ENCODE data around the gene CKAP2L. TPM values are rescaled to one million over a fixed set of nuclear protein-coding genes. Genes with fewer than 3 reads are reported as not detected.
"Not testable (repeated sequence)": the region's sequence is repeated elsewhere in the genome, so short reads cannot be mapped to it uniquely, and the experiment has no call there.

The CKAP2L gene
- total RNA-seq, 4 donors from 2014 or later = 0.64 to 33.0 (median 2.2) TPM; not detected in 1

- no peak for TF ChIP-seq CTCF (IDR thresholded peaks at IDR 0.05)
- Histone ChIP-seq H3K27ac (no peak overlapping the region), H3K4me1 (peaks cover 0 to 3% (median 3%) of the 10 kb centered on the region in 4 donors), H3K9me3 (no peaks in the 10 kb centered on the region), H3K36me3 (no peaks in the 10 kb centered on the region), H3K27me3 (no peaks in the 10 kb centered on the region), H3K4me3 (no peak overlapping the region)
- DNase-seq = no peak
- 89% methylated on average over 23 of the region's 23 CpGs; no CpG with 5 or more reads in 1 of the 2 donors for WGBS, 2 donors (ENCODE audit: low coverage in 1 of 2)
- in situ Hi-C loops (cut with MboI; ENCODE audit: low pct_ligation_motif_present in 1 of 4, low pct_unique_long_range_greater_than_20kb in 1 of 4, low sequenced_read_pairs in 3 of 4) (loop anchor here in 3 of 4 donors (5.0 to 10.0 kb wide), 2 partner anchors 97 to 100 kb away; no protein-coding TSS in a partner anchor), intact Hi-C loops (cut with DNase I; ENCODE audit: low total_unique reads) (no loop called here)
Measured at GRCh38 chr2:112721819-112722522, 42.4 kb downstream of the CKAP2L start.

- WGBS, 2 donors (ENCODE audit: low coverage in 1 of 2) = 86 to 100% methylated on average over 1 to 6 of the region's 6 CpGs
- in situ Hi-C loops (cut with MboI; ENCODE audit: low pct_ligation_motif_present in 1 of 4, low pct_unique_long_range_greater_than_20kb in 1 of 4, low sequenced_read_pairs in 3 of 4) = loop anchor here in 3 of 4 donors (5.0 to 10.0 kb wide), 2 partner anchors 96 to 98 kb away; no protein-coding TSS in a partner anchor
Measured at GRCh38 chr2:112720785-112721184, 43.6 kb downstream of the CKAP2L start, which contains the start of gene NT5DC4. Gene NT5DC4, plus strand, starts transcription at chr2:112721020. Its CDS starts 60 bp downstream, at chr2:112721080.

GRCh38 chr2:112718863-112719370, 45.5 kb downstream of the CKAP2L start:
- intact Hi-C loops (cut with DNase I; ENCODE audit: low total_unique reads) (no loop called here), in situ Hi-C loops (cut with MboI; ENCODE audit: low pct_ligation_motif_present in 1 of 4, low pct_unique_long_range_greater_than_20kb in 1 of 4, low sequenced_read_pairs in 3 of 4) (no loop called here)
- 70 to 78% methylated on average over 10 to 12 of the region's 12 CpGs for WGBS, 2 donors (ENCODE audit: low coverage in 1 of 2)
- DNase-seq = no peak
- H3K36me3 ChIP-seq = no peaks in the 10 kb centered on the region
- TF ChIP-seq EP300 (IDR thresholded peaks at IDR 0.05; ENCODE audit: low read depth) (no peak), CTCF (IDR thresholded peaks at IDR 0.05) (no peak), POLR2AphosphoS5 (IDR thresholded peaks at IDR 0.05) (no peak), POLR2A (IDR thresholded peaks at IDR 0.05) (no peak)
- no peak overlapping the region for H3K4me3 ChIP-seq
- H3K9me3 ChIP-seq = no peaks in the 10 kb centered on the region
- H3K27ac ChIP-seq = no peak overlapping the region
- H3K27me3 ChIP-seq = no peaks in the 10 kb centered on the region
- no peaks in the 10 kb centered on the region for H3K4me1 ChIP-seq

More at GRCh38 chr2:112720785-112721184, 43.6 kb downstream of the CKAP2L start, which contains the start of gene NT5DC4:
- Histone ChIP-seq H3K27ac (no peak within 1 kb of the TSS), H3K4me3 (no peak within 1 kb of the TSS), H3K9me3 (no peaks in the 10 kb centered on the region), H3K36me3 (no peaks in the 10 kb centered on the region), H3K27me3 (no peaks in the 10 kb centered on the region), H3K4me1 (no peaks in the 10 kb centered on the region)
- no peak for TF ChIP-seq POLR2AphosphoS5 (IDR thresholded peaks at IDR 0.05)
- TF ChIP-seq EP300 (IDR thresholded peaks at IDR 0.05; ENCODE audit: low read depth) = no peak
- TF ChIP-seq CTCF (IDR thresholded peaks at IDR 0.05) = no peak
- TF ChIP-seq POLR2A (IDR thresholded peaks at IDR 0.05) = no peak
- intact Hi-C loops (cut with DNase I; ENCODE audit: low total_unique reads) = no loop called here
- DNase-seq = no peak

GRCh38 chr2:112716826-112717352, 47.5 kb downstream of the CKAP2L start:
- 60 to 100% methylated on average over 1 to 3 of the region's 5 CpGs for WGBS, 2 donors (ENCODE audit: low coverage in 1 of 2)
- H3K27me3 ChIP-seq; H3K4me1 ChIP-seq; H3K27ac ChIP-seq; DNase-seq; H3K4me3 ChIP-seq; in situ Hi-C loops (cut with MboI; ENCODE audit: low pct_ligation_motif_present in 1 of 4, low pct_unique_long_range_greater_than_20kb in 1 of 4, low sequenced_read_pairs in 3 of 4); H3K9me3 ChIP-seq; H3K36me3 ChIP-seq; intact Hi-C loops (cut with DNase I; ENCODE audit: low total_unique reads): not testable (repeated sequence)

- H3K27ac ChIP-seq; DNase-seq; H3K27me3 ChIP-seq; H3K36me3 ChIP-seq; H3K4me1 ChIP-seq; H3K9me3 ChIP-seq; intact Hi-C loops (cut with DNase I; ENCODE audit: low total_unique reads); in situ Hi-C loops (cut with MboI; ENCODE audit: low pct_ligation_motif_present in 1 of 4, low pct_unique_long_range_greater_than_20kb in 1 of 4, low sequenced_read_pairs in 3 of 4); H3K4me3 ChIP-seq: not testable (repeated sequence)
- 60 to 82% methylated on average over 1 of the region's 1 CpG for WGBS, 2 donors (ENCODE audit: low coverage in 1 of 2)
Measured at GRCh38 chr2:112716094-112716493, 48.3 kb downstream of the CKAP2L start.
